ENCODE data around the gene BARX2.

DNA sequence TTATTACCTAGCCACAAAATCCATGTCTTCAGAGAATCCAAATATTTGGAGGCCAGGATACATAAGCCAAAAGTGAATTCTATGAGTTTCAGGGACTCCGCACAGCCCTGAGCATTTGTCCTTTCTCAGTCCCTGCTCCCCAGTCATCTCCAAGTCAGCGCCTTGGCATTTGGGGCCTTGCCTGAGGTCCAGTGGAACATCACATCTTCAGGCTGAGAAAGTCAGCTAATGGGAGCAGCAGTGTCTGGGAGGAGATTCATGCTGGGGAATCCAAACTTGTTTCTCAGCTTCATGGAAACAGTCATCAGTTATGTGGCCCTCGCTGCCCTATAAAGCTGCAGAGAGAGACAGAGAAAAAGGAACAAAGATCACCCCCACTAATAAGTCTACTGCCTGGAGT, 70.9 kb downstream of the BARX2 start:
- TF ChIP-seq, protein P1, sequence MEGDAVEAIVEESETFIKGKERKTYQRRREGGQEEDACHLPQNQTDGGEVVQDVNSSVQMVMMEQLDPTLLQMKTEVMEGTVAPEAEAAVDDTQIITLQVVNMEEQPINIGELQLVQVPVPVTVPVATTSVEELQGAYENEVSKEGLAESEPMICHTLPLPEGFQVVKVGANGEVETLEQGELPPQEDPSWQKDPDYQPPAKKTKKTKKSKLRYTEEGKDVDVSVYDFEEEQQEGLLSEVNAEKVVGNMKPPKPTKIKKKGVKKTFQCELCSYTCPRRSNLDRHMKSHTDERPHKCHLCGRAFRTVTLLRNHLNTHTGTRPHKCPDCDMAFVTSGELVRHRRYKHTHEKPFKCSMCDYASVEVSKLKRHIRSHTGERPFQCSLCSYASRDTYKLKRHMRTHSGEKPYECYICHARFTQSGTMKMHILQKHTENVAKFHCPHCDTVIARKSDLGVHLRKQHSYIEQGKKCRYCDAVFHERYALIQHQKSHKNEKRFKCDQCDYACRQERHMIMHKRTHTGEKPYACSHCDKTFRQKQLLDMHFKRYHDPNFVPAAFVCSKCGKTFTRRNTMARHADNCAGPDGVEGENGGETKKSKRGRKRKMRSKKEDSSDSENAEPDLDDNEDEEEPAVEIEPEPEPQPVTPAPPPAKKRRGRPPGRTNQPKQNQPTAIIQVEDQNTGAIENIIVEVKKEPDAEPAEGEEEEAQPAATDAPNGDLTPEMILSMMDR (IDR thresholded peaks at IDR 0.05) = no peak
- no peak for TF ChIP-seq POLR2A (IDR thresholded peaks at IDR 0.05)

Measured in heart left ventricle (tissue), 13 donors.